Lower leg skin (tissue), 3 donors: ENCODE data around the gene ITGA6.

Experiments used
- CTCF ChIP-seq, 3 donors: fragments of 450-650 bp; IDR thresholded peaks; one replicate each; pipeline ENCODE4 v1.5.1; 2016; ENCODE audit warnings: antibody characterized with exemption in 3 of 3, mild to moderate bottlenecking in 3 of 3, moderate library complexity in 2 of 3
- POLR2A ChIP-seq, 2 donors: fragments of 450-650 bp; IDR thresholded peaks; one replicate each; pipeline ENCODE4 v1.6.1; 2016 to 2017; ENCODE audit warnings: antibody characterized with exemption in 2 of 2, mild to moderate bottlenecking in 1 of 2, moderate library complexity in 1 of 2

DNA sequence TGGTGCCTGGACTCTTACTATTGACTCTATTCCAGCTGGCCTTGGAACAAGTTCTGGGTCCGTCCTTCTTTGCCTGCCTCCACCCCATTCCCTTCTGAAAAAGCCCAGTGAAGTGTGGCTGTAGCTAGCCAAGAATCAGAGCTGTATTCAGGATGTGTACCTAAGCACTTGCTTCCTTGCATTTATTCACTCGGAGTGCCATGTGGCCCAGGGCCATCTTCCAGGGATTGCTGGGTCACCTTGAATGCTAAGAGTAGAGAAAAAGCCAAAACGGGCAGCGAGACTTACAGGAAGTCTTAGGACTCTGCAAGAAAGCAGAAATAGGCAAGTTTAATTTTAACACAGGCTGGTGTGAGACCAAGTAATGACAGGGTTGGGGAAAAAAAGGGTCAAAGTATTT, 4.1 kb downstream of the ITGA6 start:
- TF ChIP-seq CTCF (IDR thresholded peaks at IDR 0.05) (no peak), POLR2A (IDR thresholded peaks at IDR 0.05) (no peak)
